ENCODE data around the gene CABP2.

CABP2 gene

DNA sequence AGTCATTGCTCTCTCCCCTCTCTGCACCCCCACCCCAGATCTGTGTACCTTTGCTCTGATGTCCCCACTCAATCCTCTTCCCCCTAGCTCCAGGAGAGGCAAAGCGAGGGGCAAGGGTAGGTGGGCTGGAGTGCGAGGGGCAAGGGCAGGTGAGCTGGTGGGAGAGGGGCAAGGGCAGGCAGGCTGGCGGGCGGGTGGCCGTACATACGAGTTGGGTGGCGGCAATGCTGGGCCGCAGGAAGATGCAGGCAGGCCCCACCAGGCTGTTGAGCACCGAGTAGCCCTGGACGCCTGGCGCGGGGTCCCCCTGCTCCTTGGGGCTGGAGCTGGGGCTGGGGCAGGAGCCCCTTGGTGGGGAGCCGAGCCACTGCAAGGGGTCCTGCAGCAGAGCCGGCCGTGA lies 908 bp downstream of the CABP2 start (continued):
- TF ChIP-seq, protein P1, sequence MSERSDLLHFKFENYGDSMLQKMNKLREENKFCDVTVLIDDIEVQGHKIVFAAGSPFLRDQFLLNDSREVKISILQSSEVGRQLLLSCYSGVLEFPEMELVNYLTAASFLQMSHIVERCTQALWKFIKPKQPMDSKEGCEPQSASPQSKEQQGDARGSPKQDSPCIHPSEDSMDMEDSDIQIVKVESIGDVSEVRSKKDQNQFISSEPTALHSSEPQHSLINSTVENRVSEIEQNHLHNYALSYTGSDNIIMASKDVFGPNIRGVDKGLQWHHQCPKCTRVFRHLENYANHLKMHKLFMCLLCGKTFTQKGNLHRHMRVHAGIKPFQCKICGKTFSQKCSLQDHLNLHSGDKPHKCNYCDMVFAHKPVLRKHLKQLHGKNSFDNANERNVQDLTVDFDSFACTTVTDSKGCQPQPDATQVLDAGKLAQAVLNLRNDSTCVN (tag by site-specific recombination; optimal IDR thresholded peaks at IDR 0.05), result no peak
- TF ChIP-seq, protein P2, sequence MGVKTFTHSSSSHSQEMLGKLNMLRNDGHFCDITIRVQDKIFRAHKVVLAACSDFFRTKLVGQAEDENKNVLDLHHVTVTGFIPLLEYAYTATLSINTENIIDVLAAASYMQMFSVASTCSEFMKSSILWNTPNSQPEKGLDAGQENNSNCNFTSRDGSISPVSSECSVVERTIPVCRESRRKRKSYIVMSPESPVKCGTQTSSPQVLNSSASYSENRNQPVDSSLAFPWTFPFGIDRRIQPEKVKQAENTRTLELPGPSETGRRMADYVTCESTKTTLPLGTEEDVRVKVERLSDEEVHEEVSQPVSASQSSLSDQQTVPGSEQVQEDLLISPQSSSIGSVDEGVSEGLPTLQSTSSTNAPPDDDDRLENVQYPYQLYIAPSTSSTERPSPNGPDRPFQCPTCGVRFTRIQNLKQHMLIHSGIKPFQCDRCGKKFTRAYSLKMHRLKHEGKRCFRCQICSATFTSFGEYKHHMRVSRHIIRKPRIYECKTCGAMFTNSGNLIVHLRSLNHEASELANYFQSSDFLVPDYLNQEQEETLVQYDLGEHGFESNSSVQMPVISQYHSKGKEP (tag by site-specific recombination; IDR thresholded peaks at IDR 0.05), result no peak
- TF ChIP-seq ZNF549 (tag by site-specific recombination; IDR thresholded peaks at IDR 0.05), result no peak
- TF ChIP-seq KLF1 (tag by site-specific recombination; IDR thresholded peaks at IDR 0.05), result no peak
- TF ChIP-seq ZNF350 (tag by site-specific recombination; IDR thresholded peaks at IDR 0.05), result no peak
- TF ChIP-seq, protein P3, sequence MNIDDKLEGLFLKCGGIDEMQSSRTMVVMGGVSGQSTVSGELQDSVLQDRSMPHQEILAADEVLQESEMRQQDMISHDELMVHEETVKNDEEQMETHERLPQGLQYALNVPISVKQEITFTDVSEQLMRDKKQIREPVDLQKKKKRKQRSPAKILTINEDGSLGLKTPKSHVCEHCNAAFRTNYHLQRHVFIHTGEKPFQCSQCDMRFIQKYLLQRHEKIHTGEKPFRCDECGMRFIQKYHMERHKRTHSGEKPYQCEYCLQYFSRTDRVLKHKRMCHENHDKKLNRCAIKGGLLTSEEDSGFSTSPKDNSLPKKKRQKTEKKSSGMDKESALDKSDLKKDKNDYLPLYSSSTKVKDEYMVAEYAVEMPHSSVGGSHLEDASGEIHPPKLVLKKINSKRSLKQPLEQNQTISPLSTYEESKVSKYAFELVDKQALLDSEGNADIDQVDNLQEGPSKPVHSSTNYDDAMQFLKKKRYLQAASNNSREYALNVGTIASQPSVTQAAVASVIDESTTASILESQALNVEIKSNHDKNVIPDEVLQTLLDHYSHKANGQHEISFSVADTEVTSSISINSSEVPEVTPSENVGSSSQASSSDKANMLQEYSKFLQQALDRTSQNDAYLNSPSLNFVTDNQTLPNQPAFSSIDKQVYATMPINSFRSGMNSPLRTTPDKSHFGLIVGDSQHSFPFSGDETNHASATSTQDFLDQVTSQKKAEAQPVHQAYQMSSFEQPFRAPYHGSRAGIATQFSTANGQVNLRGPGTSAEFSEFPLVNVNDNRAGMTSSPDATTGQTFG (tag by site-specific recombination; IDR thresholded peaks at IDR 0.05; ENCODE audit: borderline replicate concordance), result no peak
- TF ChIP-seq, protein P4, sequence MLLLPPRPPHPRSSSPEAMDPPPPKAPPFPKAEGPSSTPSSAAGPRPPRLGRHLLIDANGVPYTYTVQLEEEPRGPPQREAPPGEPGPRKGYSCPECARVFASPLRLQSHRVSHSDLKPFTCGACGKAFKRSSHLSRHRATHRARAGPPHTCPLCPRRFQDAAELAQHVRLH (tag by site-specific recombination; IDR thresholded peaks at IDR 0.05), result no peak
- TF ChIP-seq, protein P5, sequence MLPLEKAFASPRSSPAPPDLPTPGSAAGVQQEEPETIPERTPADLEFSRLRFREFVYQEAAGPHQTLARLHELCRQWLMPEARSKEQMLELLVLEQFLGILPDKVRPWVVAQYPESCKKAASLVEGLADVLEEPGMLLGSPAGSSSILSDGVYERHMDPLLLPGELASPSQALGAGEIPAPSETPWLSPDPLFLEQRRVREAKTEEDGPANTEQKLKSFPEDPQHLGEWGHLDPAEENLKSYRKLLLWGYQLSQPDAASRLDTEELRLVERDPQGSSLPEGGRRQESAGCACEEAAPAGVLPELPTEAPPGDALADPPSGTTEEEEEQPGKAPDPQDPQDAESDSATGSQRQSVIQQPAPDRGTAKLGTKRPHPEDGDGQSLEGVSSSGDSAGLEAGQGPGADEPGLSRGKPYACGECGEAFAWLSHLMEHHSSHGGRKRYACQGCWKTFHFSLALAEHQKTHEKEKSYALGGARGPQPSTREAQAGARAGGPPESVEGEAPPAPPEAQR (tag by site-specific recombination; IDR thresholded peaks at IDR 0.05), result no peak
- TF ChIP-seq MZF1 (tag by site-specific recombination; IDR thresholded peaks at IDR 0.05; ENCODE audit: borderline replicate concordance), result no peak
- no peak for TF ChIP-seq ZNF248 (tag by site-specific recombination; IDR thresholded peaks at IDR 0.05)
- no peak for TF ChIP-seq ZBTB7A (tag by site-specific recombination; IDR thresholded peaks at IDR 0.05; ENCODE audit: low read depth)

DNA sequence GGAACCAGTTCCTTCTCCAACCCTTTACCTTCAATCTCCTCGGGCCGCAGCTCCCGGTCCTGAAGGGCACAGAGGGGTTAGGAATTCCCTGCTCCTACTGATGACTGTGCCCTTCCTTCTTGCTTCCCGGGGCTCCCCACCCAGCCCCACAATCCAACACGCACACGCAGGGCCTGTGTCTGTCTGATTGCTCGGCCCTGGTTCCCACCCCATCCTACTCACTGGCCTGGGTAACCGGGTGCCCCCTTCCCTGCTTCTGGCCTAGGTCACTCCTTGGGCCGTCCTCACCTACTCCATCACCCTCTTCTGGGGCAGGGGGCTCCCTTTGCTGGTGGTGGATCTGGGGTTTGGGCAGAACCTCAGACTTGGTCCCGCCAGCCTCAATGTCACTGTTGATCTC lies 1.3 kb downstream of the CABP2 start:
- CTCF ChIA-PET, result no interaction called here
- H3K4me1 ChIP-seq (ENCODE audit: control insufficient read depth, insufficient read depth, low read length), result no peaks in the 10 kb centered on the region
- H3K36me3 ChIP-seq (ENCODE audit: control insufficient read depth in 2 of 2, insufficient read depth in 1 of 2, low read length in 2 of 2), result no peaks in the 10 kb centered on the region
- no peak overlapping the region for H3K27ac ChIP-seq (ENCODE audit: extremely low read depth, low read depth, low read length)
- TF ChIP-seq ZNF561 (tag by site-specific recombination; IDR thresholded peaks at IDR 0.05; ENCODE audit: borderline replicate concordance) (no peak), ZNF138 (tag by site-specific recombination; IDR thresholded peaks at IDR 0.05; ENCODE audit: borderline replicate concordance) (no peak), ZNF174 (tag by site-specific recombination; IDR thresholded peaks at IDR 0.05) (no peak), ZNF175 (tag by site-specific recombination; IDR thresholded peaks at IDR 0.05) (no peak)
- H3K9me3 ChIP-seq (ENCODE audit: control insufficient read depth, insufficient read depth, low read depth, low read length), result no peaks in the 10 kb centered on the region
- POLR2A ChIA-PET, result interaction anchor here (0.6 kb wide), 1 partner anchor 179 kb away, joined by 6 read pairs; no protein-coding TSS in a partner anchor
- no peak overlapping the region for H3K4me3 ChIP-seq (ENCODE audit: low read depth, low read length)

Measured in HEK293 (cell line).